Measurements from ENCODE around the gene NACA.

Gene NACA

GRCh38 chr12:56719056-56719455, 6.0 kb downstream of the NACA start:
- H4K20me1 ChIP-seq (ENCODE audit: control insufficient read depth, insufficient read depth, low read depth, low read length) = peaks cover 64% of the 10 kb centered on the region
- H3F3A ChIP-seq (ENCODE audit: control insufficient read depth, insufficient read depth) = peaks cover 47% of the 10 kb centered on the region
- H3K9me3 ChIP-seq (ENCODE audit: control insufficient read depth, insufficient read depth, low read length) = no peaks in the 10 kb centered on the region
- H3K79me2 ChIP-seq (ENCODE audit: control insufficient read depth, low read length) = peaks cover 94% of the 10 kb centered on the region
- peaks cover 96% of the 10 kb centered on the region for H3K4me1 ChIP-seq (ENCODE audit: control insufficient read depth, low read length)
- H3K9me2 ChIP-seq (replicated peaks; ENCODE audit: control insufficient read depth, low read length) = no peaks in the 10 kb centered on the region
- TF ChIP-seq CTCF (IDR thresholded peaks at IDR 0.05; ENCODE audit: low read depth, low read length, poor library complexity, severe bottlenecking) = no peak
- no peak for TF ChIP-seq EZH2phosphoT487 (IDR thresholded peaks at IDR 0.05; ENCODE audit: borderline replicate concordance, low read length)
- peak overlapping the region; percentile 97 for H3K4me2 ChIP-seq (ENCODE audit: low read length)
- no peaks in the 10 kb centered on the region for H3K27me3 ChIP-seq (ENCODE audit: control insufficient read depth, low read length)
- H3K4me3 ChIP-seq (ENCODE audit: low read length) = peak overlapping the region; percentile 100
- H3K27ac ChIP-seq (ENCODE audit: low read depth, low read length) = peak overlapping the region; percentile 50
- peaks cover 95% of the 10 kb centered on the region for H3K36me3 ChIP-seq (ENCODE audit: control insufficient read depth, low read length)

- TF ChIP-seq EZH2phosphoT487 (IDR thresholded peaks at IDR 0.05; ENCODE audit: borderline replicate concordance, low read length) (no peak), CTCF (IDR thresholded peaks at IDR 0.05; ENCODE audit: low read depth, low read length, poor library complexity, severe bottlenecking) (no peak)
- H3K36me3 ChIP-seq (ENCODE audit: control insufficient read depth, low read length) = peaks cover 95% of the 10 kb centered on the region
- H3K4me3 ChIP-seq (ENCODE audit: low read length) = peak overlapping the region; percentile 100
- no peaks in the 10 kb centered on the region for H3K27me3 ChIP-seq (ENCODE audit: control insufficient read depth, low read length)
- H3F3A ChIP-seq (ENCODE audit: control insufficient read depth, insufficient read depth) = peaks cover 50% of the 10 kb centered on the region
- no peaks in the 10 kb centered on the region for H3K9me2 ChIP-seq (replicated peaks; ENCODE audit: control insufficient read depth, low read length)
- H4K20me1 ChIP-seq (ENCODE audit: control insufficient read depth, insufficient read depth, low read depth, low read length) = peaks cover 62% of the 10 kb centered on the region
- H3K9me3 ChIP-seq (ENCODE audit: control insufficient read depth, insufficient read depth, low read length) = no peaks in the 10 kb centered on the region
- H3K79me2 ChIP-seq (ENCODE audit: control insufficient read depth, low read length) = peaks cover 90% of the 10 kb centered on the region
- peak overlapping the region; percentile 50 for H3K27ac ChIP-seq (ENCODE audit: low read depth, low read length)
- peaks cover 96% of the 10 kb centered on the region for H3K4me1 ChIP-seq (ENCODE audit: control insufficient read depth, low read length)
- peak overlapping the region; percentile 97 for H3K4me2 ChIP-seq (ENCODE audit: low read length)
Observed at GRCh38 chr12:56718636-56719035, 6.5 kb downstream of the NACA start.

- no peaks in the 10 kb centered on the region for H3K27me3 ChIP-seq (ENCODE audit: control insufficient read depth, low read length)
- H3K9me3 ChIP-seq (ENCODE audit: control insufficient read depth, insufficient read depth, low read length) = no peaks in the 10 kb centered on the region
- H3K36me3 ChIP-seq (ENCODE audit: control insufficient read depth, low read length) = peaks cover 95% of the 10 kb centered on the region
- H4K20me1 ChIP-seq (ENCODE audit: control insufficient read depth, insufficient read depth, low read depth, low read length) = peaks cover 57% of the 10 kb centered on the region
- H3K4me1 ChIP-seq (ENCODE audit: control insufficient read depth, low read length) = peaks cover 96% of the 10 kb centered on the region
- no peaks in the 10 kb centered on the region for H3K9me2 ChIP-seq (replicated peaks; ENCODE audit: control insufficient read depth, low read length)
- TF ChIP-seq EZH2phosphoT487 (IDR thresholded peaks at IDR 0.05; ENCODE audit: borderline replicate concordance, low read length) (no peak), CTCF (IDR thresholded peaks at IDR 0.05; ENCODE audit: low read depth, low read length, poor library complexity, severe bottlenecking) (no peak)
- peak overlapping the region; percentile 100; the same call in 1 of the 2 replicates for H3K4me3 ChIP-seq (ENCODE audit: low read length)
- peak overlapping the region; percentile 97 for H3K4me2 ChIP-seq (ENCODE audit: low read length)
- H3K27ac ChIP-seq (ENCODE audit: low read depth, low read length) = peak overlapping the region; percentile 50
- H3K79me2 ChIP-seq (ENCODE audit: control insufficient read depth, low read length) = peaks cover 85% of the 10 kb centered on the region
- H3F3A ChIP-seq (ENCODE audit: control insufficient read depth, insufficient read depth) = peaks cover 51% of the 10 kb centered on the region
Observed at GRCh38 chr12:56718149-56718548, 7.0 kb downstream of the NACA start.
